Measurements from ENCODE around the gene GINS1.

Gene GINS1

DNA sequence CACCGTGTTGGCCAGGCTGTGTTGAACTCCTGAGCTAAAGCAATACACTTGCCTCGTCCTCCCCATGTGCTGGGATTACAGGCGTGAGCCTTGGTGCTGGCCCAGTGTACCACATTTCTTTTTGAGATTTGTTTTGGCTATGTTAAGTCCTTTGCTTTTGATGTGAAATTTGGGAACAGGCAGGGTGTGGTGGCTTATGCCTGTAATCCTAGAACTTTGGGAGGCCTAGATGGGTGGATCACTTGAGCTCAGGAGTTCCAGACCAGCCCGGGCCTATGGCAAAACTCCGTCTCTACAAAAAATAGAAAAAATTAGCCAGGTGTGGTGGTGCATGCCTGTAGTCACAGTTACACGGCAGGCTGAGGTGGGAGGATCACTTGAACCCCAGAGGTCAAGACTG is 40.2 kb downstream of the GINS1 start:
- Histone ChIP-seq H3K36me3 (peaks cover 18% of the 10 kb centered on the region), H3K4me1 (ENCODE audit: control insufficient read depth in 1 of 2, insufficient read depth in 1 of 2, low read depth in 1 of 2, low read length in 1 of 2) (no peaks in the 10 kb centered on the region), H3K27ac (no peak overlapping the region), H3K9me3 (no peaks in the 10 kb centered on the region), H3K27me3 (no peaks in the 10 kb centered on the region), H3K4me3 (ENCODE audit: low read depth in 1 of 2, low read length in 1 of 2) (no peak overlapping the region)
- TF ChIP-seq CTCF (IDR thresholded peaks at IDR 0.05): no peak

GRCh38 chr20:25452333-25452732 is 44.9 kb downstream of the GINS1 start:
- no peak for TF ChIP-seq CTCF (IDR thresholded peaks at IDR 0.05)
- H3K27me3 ChIP-seq: no peaks in the 10 kb centered on the region
- H3K9me3 ChIP-seq: no peaks in the 10 kb centered on the region
- no peak overlapping the region for H3K27ac ChIP-seq
- H3K36me3 ChIP-seq: no peaks in the 10 kb centered on the region
- H3K4me1 ChIP-seq (ENCODE audit: control insufficient read depth in 1 of 2, insufficient read depth in 1 of 2, low read depth in 1 of 2, low read length in 1 of 2): no peaks in the 10 kb centered on the region
- no peak overlapping the region for H3K4me3 ChIP-seq (ENCODE audit: low read depth in 1 of 2, low read length in 1 of 2)

DNA sequence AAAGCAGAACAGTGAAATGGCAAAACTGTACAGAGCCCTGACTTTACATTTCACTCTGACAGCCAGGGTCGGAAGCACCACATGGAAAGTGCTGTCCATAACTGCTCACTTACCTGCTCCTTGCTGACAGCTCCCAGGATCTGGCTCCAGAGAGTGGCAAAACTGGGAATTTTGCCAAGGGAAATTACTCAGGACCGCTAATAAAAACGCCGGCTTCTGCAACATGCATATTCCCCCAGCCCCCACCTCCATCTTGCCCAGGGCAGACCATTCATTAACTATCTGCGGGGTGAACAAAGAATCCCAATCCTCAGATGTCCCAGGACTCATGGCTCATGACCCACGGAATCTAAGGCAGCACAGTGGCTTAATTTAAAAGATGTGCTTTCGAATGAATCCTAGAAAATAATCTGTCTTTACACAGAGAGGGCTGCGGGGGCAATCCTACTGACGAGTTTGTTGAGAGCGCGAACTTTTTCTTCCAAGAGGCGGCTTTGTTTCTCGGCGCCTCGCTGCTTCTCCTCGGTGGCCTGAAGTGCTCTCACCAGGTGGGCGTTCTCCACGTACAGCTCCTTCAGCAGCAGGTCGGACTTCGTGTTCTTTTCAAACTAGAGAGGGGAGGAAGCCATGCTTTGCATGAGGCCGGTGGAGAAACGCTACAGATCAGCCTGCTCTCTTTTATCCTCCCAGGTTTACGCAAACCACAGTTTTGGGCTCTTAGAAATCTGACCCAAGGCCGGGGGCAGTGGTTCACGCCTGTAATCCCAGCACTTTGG is 45.8 kb downstream of the GINS1 start:
- Histone ChIP-seq H3K9me3 (no peaks in the 10 kb centered on the region), H3K27ac (no peak overlapping the region), H3K4me3 (ENCODE audit: low read depth in 1 of 2, low read length in 1 of 2) (no peak overlapping the region), H3K36me3 (no peaks in the 10 kb centered on the region), H3K27me3 (no peaks in the 10 kb centered on the region), H3K4me1 (ENCODE audit: control insufficient read depth in 1 of 2, insufficient read depth in 1 of 2, low read depth in 1 of 2, low read length in 1 of 2) (no peaks in the 10 kb centered on the region)
- TF ChIP-seq CTCF (IDR thresholded peaks at IDR 0.05): no peak

DNA sequence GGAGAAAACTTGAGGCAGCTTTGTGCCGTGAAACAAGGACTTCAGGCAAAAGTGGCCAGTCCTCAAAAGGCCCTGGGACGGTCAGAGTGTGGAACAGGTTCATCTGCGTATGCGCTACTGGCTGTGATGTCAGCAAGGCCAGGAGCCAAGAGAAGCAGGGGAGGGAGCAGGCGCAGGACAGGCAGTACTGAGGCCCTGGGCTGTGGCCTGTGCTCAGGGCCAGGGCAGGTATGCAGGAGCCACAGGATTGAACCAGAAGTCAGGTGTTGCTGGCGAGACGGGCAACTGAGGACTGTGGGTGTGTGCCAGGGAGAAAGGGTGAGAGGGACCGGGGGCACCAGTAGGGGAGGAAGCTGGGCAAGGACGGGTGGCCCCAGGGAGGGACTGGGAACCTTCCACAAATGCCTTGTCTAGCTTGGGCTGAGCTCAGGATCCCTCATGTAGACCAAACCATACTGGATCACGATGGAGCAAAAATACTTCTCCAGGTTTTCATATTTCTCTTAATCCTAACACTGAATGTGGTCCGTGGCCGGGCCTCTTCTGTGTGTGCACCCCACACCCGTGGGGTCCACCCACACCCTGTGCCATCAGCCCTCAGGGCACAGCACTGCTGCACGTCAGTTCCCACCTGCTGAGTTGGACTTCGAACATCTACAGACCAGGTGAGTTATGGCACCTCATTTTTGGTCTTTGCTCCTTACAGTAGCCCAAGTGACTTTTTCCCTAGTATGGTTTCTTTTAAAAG is 46.9 kb downstream of the GINS1 start:
- no peaks in the 10 kb centered on the region for H3K4me1 ChIP-seq (ENCODE audit: control insufficient read depth in 1 of 2, insufficient read depth in 1 of 2, low read depth in 1 of 2, low read length in 1 of 2)
- H3K27ac ChIP-seq: no peak overlapping the region
- no peak for TF ChIP-seq CTCF (IDR thresholded peaks at IDR 0.05)
- H3K36me3 ChIP-seq: no peaks in the 10 kb centered on the region
- H3K27me3 ChIP-seq: no peaks in the 10 kb centered on the region
- H3K4me3 ChIP-seq (ENCODE audit: low read depth in 1 of 2, low read length in 1 of 2): no peak overlapping the region
- H3K9me3 ChIP-seq: no peaks in the 10 kb centered on the region

DNA sequence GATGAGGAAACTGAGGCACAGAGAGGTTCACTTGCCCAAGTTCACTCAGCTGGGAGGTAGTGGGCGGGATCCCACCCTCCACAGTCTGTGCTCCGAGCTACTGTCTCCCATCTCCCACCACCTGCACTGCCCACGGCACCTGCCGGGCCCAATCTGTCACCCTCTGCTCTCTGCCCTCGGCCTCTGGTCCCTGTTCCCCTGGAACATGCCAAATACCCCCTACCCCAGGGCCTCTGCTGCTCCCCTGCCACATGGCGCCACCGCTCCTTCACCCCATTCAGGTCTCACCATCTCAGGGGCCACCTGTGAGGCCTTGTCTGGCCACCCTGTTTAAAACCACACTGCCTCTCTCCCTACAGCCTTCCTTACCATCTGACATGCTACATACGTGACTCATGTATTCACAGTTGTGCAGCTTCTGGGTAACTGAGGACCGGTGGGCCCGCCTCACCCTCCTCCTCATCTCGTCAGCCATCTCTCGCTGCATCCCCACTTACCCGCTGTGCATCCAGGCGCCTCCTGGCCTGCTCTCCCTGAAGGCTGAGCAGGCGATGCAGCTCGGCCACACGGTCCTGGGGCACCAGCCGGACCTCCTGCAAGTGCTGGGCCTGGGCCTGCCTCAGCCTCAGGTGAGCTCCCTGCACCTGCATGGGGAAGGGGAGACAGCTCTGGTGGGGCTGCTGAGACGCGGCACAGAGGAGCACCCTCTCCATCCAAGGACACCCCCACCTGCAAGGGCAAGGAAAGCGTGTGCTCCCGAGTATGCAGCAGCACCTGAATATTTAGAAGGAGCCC is 50.6 kb downstream of the GINS1 start:
- no peaks in the 10 kb centered on the region for H3K9me3 ChIP-seq
- no peak overlapping the region for H3K4me3 ChIP-seq (ENCODE audit: low read depth in 1 of 2, low read length in 1 of 2)
- no peaks in the 10 kb centered on the region for H3K4me1 ChIP-seq (ENCODE audit: control insufficient read depth in 1 of 2, insufficient read depth in 1 of 2, low read depth in 1 of 2, low read length in 1 of 2)
- no peaks in the 10 kb centered on the region for H3K36me3 ChIP-seq
- no peak for TF ChIP-seq CTCF (IDR thresholded peaks at IDR 0.05)
- H3K27ac ChIP-seq: no peak overlapping the region
- no peaks in the 10 kb centered on the region for H3K27me3 ChIP-seq
